Adrenal gland (tissue), 5 donors: ENCODE data around the gene ATG4A.

Experiments used
- POLR2A ChIP-seq, 2 donors: fragments of 450-650 bp; IDR thresholded peaks; one replicate each; pipeline ENCODE4 v1.6.1; 2017; ENCODE audit warnings: antibody characterized with exemption in 2 of 2, mild to moderate bottlenecking in 2 of 2, moderate library complexity in 1 of 2
- TF ChIP-seq, protein P1 (sequence below), 6 experiments: fragments of 450-650 bp in 4 of 6; fragments of 200-600 bp in 2 of 6; sonication (generic) in 1 of 6; IDR thresholded peaks; 1 replicate in 5 of 6; 2 replicates in 1 of 6; pipeline versions ENCODE4 v1.5.1 to v1.8.0; 2016 to 2021; ENCODE audit warnings: antibody characterized with exemption in 6 of 6, mild to moderate bottlenecking in 2 of 6, moderate library complexity in 1 of 6
- donor health status: DM: no; HTN: no; CAD: no.

DNA sequence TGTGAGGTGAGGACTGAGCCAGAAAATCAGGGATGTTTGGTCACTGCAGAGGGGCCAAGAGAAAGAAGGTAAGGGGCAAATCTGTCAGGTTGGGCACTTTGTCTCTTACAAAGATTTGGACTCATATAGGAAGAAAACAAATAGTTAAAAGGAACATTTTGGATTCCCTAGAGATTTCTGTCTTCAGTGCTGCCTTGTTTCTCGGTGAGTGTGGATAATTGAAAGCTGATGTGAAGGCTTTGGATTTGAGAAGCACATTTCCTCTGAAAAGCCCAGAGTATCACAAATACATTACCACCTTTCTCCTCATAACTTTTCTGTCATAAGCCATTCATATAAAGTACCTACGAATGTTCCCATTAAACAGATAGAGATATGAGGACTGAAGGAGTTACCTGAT lies 107.5 kb downstream of the ATG4A start:
- TF ChIP-seq, protein P1, sequence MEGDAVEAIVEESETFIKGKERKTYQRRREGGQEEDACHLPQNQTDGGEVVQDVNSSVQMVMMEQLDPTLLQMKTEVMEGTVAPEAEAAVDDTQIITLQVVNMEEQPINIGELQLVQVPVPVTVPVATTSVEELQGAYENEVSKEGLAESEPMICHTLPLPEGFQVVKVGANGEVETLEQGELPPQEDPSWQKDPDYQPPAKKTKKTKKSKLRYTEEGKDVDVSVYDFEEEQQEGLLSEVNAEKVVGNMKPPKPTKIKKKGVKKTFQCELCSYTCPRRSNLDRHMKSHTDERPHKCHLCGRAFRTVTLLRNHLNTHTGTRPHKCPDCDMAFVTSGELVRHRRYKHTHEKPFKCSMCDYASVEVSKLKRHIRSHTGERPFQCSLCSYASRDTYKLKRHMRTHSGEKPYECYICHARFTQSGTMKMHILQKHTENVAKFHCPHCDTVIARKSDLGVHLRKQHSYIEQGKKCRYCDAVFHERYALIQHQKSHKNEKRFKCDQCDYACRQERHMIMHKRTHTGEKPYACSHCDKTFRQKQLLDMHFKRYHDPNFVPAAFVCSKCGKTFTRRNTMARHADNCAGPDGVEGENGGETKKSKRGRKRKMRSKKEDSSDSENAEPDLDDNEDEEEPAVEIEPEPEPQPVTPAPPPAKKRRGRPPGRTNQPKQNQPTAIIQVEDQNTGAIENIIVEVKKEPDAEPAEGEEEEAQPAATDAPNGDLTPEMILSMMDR (IDR thresholded peaks at IDR 0.05): no peak
- TF ChIP-seq POLR2A (IDR thresholded peaks at IDR 0.05): no peak
